ENCODE measurements around the gene ZFYVE21.

The ZFYVE21 gene

DNA sequence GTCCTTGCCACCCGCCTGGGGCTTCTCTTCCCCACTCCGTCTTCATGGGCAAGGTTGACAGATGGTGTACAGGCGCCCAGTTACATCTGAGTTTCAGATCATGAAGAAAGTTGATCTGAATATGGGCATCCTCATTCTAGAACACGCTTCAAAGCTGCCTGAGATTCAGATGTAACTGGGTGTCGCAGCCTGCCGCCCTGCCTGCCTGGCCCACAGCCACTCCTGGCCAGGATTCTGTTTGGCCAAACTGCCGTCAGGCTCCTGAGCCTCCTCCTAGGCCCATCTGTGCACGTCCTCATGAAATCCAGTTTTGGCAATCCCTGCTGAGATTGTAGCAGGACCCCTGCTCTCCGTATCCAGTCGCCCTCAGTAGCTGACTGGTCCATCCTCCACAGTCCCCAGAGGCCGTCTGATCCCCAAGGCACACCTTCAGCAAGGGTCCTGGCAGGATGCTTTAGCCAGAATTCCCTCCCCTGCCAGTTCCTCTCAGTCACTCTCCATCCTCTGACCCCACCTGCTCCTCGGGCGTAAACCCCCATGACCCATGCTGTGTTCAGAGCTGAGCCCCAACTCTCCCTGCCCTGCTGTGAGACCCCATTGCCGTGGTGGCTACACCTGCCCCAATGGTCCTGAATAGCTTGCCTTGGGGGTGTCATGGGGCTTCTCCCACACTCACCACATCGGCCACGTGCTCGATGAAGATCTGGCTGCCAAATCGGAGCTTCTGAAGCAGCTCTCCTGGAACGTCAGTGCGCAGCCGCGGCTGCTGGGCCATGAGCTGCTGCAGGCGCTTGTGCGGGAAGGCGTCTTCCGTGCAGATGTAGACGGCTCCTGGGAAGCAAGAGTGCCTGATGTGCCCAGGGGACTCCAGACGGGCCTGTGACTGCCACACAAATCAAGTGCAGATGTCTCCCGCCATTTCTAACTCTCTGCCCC lies 12.8 kb upstream of the ZFYVE21 start:
- TF ChIP-seq, protein P1, sequence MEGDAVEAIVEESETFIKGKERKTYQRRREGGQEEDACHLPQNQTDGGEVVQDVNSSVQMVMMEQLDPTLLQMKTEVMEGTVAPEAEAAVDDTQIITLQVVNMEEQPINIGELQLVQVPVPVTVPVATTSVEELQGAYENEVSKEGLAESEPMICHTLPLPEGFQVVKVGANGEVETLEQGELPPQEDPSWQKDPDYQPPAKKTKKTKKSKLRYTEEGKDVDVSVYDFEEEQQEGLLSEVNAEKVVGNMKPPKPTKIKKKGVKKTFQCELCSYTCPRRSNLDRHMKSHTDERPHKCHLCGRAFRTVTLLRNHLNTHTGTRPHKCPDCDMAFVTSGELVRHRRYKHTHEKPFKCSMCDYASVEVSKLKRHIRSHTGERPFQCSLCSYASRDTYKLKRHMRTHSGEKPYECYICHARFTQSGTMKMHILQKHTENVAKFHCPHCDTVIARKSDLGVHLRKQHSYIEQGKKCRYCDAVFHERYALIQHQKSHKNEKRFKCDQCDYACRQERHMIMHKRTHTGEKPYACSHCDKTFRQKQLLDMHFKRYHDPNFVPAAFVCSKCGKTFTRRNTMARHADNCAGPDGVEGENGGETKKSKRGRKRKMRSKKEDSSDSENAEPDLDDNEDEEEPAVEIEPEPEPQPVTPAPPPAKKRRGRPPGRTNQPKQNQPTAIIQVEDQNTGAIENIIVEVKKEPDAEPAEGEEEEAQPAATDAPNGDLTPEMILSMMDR (IDR thresholded peaks at IDR 0.05; ENCODE audit: insufficient read depth, low read length) = no peak
- TF ChIP-seq GABPA (IDR thresholded peaks at IDR 0.05; ENCODE audit: low read depth) (no peak), SPI1 (IDR thresholded peaks at IDR 0.05; ENCODE audit: borderline replicate concordance, low read depth) (no peak), POLR2AphosphoS5 (IDR thresholded peaks at IDR 0.05; ENCODE audit: low read depth) (no peak)
- TF ChIP-seq, protein P2, sequence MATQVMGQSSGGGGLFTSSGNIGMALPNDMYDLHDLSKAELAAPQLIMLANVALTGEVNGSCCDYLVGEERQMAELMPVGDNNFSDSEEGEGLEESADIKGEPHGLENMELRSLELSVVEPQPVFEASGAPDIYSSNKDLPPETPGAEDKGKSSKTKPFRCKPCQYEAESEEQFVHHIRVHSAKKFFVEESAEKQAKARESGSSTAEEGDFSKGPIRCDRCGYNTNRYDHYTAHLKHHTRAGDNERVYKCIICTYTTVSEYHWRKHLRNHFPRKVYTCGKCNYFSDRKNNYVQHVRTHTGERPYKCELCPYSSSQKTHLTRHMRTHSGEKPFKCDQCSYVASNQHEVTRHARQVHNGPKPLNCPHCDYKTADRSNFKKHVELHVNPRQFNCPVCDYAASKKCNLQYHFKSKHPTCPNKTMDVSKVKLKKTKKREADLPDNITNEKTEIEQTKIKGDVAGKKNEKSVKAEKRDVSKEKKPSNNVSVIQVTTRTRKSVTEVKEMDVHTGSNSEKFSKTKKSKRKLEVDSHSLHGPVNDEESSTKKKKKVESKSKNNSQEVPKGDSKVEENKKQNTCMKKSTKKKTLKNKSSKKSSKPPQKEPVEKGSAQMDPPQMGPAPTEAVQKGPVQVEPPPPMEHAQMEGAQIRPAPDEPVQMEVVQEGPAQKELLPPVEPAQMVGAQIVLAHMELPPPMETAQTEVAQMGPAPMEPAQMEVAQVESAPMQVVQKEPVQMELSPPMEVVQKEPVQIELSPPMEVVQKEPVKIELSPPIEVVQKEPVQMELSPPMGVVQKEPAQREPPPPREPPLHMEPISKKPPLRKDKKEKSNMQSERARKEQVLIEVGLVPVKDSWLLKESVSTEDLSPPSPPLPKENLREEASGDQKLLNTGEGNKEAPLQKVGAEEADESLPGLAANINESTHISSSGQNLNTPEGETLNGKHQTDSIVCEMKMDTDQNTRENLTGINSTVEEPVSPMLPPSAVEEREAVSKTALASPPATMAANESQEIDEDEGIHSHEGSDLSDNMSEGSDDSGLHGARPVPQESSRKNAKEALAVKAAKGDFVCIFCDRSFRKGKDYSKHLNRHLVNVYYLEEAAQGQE (IDR thresholded peaks at IDR 0.05; ENCODE audit: insufficient replicate concordance, low read depth) = no peak

DNA sequence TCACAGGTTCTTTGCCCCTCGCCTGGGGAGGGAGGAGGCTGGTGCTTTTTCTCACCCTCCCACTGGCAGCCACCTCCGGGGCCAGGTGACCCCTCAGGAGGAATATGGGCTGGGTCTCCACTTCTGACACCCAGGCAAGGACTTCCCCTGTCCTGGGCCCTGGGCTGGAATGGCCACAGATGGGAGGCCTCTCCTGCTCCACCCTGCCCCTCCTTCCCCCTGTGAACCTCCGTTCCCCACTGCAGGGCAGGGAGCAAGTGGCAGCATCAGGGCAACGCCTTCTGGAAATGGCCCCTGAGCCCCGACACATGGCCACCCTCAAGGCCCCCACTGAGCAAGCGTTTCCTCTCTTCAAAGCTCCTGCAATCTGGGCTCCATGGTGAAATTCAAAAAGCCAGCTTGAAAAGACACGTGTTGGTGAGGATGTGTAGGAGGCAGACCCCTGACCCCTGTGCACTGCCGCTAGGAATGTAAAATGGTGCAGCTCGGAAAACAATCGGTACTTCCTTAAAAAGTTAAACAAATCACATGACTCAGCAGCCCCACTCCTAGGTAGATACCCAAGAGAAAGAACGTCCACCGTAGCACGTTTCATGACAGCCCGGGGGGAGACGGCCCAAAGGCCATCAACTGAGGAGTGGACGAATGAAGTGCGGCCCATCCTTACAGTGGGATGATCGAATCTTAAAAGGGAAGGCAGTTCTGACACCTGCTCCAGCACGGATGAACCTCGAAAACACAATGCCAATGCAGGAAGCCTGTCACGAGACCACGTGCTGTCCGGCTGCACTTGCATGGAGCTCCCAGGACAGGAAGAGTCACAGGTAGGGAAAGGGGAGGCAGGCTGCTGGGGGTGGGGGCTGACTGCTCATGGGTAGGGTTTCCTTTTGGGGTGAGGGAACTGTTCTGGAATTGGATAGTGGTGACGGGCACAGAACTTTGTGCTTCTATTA lies 11.9 kb upstream of the ZFYVE21 start:
- no peaks in the 10 kb centered on the region for H3K27me3 ChIP-seq (ENCODE audit: insufficient read depth, poor library complexity, severe bottlenecking)
- DNase-seq (ENCODE audit: low read depth in 1 of 2, low spot score in 1 of 2) = no peak
- H3K27ac ChIP-seq (replicated peaks) = no peak overlapping the region
- TF ChIP-seq POLR2AphosphoS5 (IDR thresholded peaks at IDR 0.05; ENCODE audit: low read depth) (peak; percentile 15; the same call in 1 of the 2 replicates), GABPA (IDR thresholded peaks at IDR 0.05; ENCODE audit: low read depth) (no peak)
- TF ChIP-seq, protein P1 (IDR thresholded peaks at IDR 0.05; ENCODE audit: insufficient read depth, low read length) = no peak
- no peak overlapping the region for H3K4me3 ChIP-seq (replicated peaks; ENCODE audit: insufficient read depth, low read length)

More for the DNA sequence above, 12.8 kb upstream of the ZFYVE21 start:
- no peak overlapping the region for H3K4me3 ChIP-seq (replicated peaks; ENCODE audit: insufficient read depth, low read length)
- H3K27me3 ChIP-seq (ENCODE audit: insufficient read depth, poor library complexity, severe bottlenecking) = no peaks in the 10 kb centered on the region
- DNase-seq (ENCODE audit: low read depth in 1 of 2, low spot score in 1 of 2) = no peak
- H3K27ac ChIP-seq (replicated peaks) = no peak overlapping the region

GRCh38 chr14:103704708-103705107 lies 10.9 kb upstream of the ZFYVE21 start:
- H3K27me3 ChIP-seq (ENCODE audit: insufficient read depth, poor library complexity, severe bottlenecking) = no peaks in the 10 kb centered on the region
- TF ChIP-seq POLR2AphosphoS5 (IDR thresholded peaks at IDR 0.05; ENCODE audit: low read depth) = no peak
- H3K27ac ChIP-seq (replicated peaks) = no peak overlapping the region
- no peak overlapping the region for H3K4me3 ChIP-seq (replicated peaks; ENCODE audit: insufficient read depth, low read length)
- DNase-seq (ENCODE audit: low read depth in 1 of 2, low spot score in 1 of 2) = no peak

DNA sequence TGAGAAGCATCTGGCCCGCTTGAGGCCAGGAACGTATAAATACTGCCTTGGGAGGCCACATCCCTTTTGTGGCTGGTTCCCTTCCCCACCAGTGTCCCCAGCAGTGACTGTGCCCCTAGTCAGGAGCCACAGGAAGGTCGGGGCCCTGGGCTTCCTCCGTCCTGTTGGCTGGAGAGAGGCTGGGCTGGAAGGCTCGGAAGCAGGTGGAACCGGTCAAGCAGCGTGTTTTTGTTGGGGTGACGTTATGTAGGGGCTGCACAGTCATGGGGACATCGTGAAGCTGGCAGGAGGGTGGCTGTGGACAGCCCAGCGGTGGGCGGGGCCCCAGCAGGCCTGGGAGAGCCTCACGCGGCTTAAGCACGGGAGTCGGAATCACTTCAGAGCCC lies 10.5 kb upstream of the ZFYVE21 start:
- TF ChIP-seq, protein P1 (IDR thresholded peaks at IDR 0.05; ENCODE audit: insufficient read depth, low read length) = no peak
- TF ChIP-seq SPI1 (IDR thresholded peaks at IDR 0.05; ENCODE audit: borderline replicate concordance, low read depth) (no peak), POLR2AphosphoS5 (IDR thresholded peaks at IDR 0.05; ENCODE audit: low read depth) (no peak), GABPA (IDR thresholded peaks at IDR 0.05; ENCODE audit: low read depth) (no peak)
- TF ChIP-seq, protein P2 (IDR thresholded peaks at IDR 0.05; ENCODE audit: insufficient replicate concordance, low read depth) = no peak
- Histone ChIP-seq H3K27ac (replicated peaks) (no peak overlapping the region), H3K4me3 (replicated peaks; ENCODE audit: insufficient read depth, low read length) (no peak overlapping the region), H3K27me3 (ENCODE audit: insufficient read depth, poor library complexity, severe bottlenecking) (no peaks in the 10 kb centered on the region)
- no peak for DNase-seq (ENCODE audit: low read depth in 1 of 2, low spot score in 1 of 2)

Data from HL-60 (cell line).